GM12892 (cell line): ENCODE data around the gene SEMG2.

Experiments
- POLR2A ChIP-seq: IDR thresholded peaks from 2 replicates; pipeline ENCODE4 v1.6.1; 2011; ENCODE audit warnings: low read depth, low read length, control low read depth
- POLR2AphosphoS5 ChIP-seq: IDR thresholded peaks from 2 replicates; pipeline ENCODE4 v1.6.1; 2011; ENCODE audit warnings: low read depth, low read length, control low read depth
- TAF1 ChIP-seq: IDR thresholded peaks from 2 replicates; pipeline ENCODE4 v1.6.1; 2011; ENCODE audit warnings: low read depth, mild to moderate bottlenecking, control low read depth, low read length, borderline replicate concordance

GRCh38 chr20:45218636-45219035, 2.5 kb upstream of the SEMG2 start:
- TF ChIP-seq POLR2AphosphoS5 (no peak), POLR2A (no peak), TAF1 (no peak)
